GM23338 (cell line): Measurements from ENCODE around the gene FOCAD. TPM values are rescaled to one million over a fixed set of nuclear protein-coding genes. Genes with fewer than 3 reads are reported as not detected.

Source experiments
- ATAC-seq: fragments of 200-7000 bp; cut with Tn5 transposase; 3 replicates; pipeline ENCODE4 v1.9.1; 2020
- DNase-seq: peaks from one replicate; pipeline ENCODE4 v3.0.0-alpha.2; 2015; ENCODE audit warnings: low spot score
- H2AFZ ChIP-seq: fragments of 200-600 bp; sonication (generic); 2 replicates; pipeline ENCODE4 v1.8.0; 2016; ENCODE audit warnings: antibody characterized with exemption, mild to moderate bottlenecking, moderate library complexity
- H3F3A ChIP-seq: fragments of 200-600 bp; sonication (generic); replicated peaks from 2 replicates; pipeline ENCODE4 v1.8.0; 2017; ENCODE audit warnings: antibody characterized with exemption, mixed run types, low read depth
- H3K27ac ChIP-seq: fragments of 200-600 bp; sonication (generic); 2 replicates; pipeline ENCODE4 v1.6.1; 2016; ENCODE audit warnings: low read depth
- H3K27me3 ChIP-seq: fragments of 200-600 bp; sonication (generic); 2 replicates; pipeline ENCODE4 v1.8.0; 2016; ENCODE audit warnings: mild to moderate bottlenecking, mixed run types, moderate library complexity; ENCODE audit not compliant: insufficient read depth
- H3K36me3 ChIP-seq: fragments of 200-600 bp; sonication (generic); 2 replicates; pipeline ENCODE4 v1.8.0; 2016; ENCODE audit warnings: mild to moderate bottlenecking; ENCODE audit not compliant: insufficient read depth
- H3K4me1 ChIP-seq: fragments of 200-600 bp; sonication (generic); 2 replicates; pipeline ENCODE4 v1.8.0; 2016; ENCODE audit warnings: mild to moderate bottlenecking, moderate library complexity; ENCODE audit not compliant: insufficient read depth
- H3K4me2 ChIP-seq: fragments of 200-600 bp; sonication (generic); 2 replicates; pipeline ENCODE4 v1.7.1; 2017; ENCODE audit warnings: mixed run types
- H3K4me3 ChIP-seq: fragments of 200-600 bp; sonication (generic); 2 replicates; pipeline ENCODE4 v1.6.1; 2016; ENCODE audit warnings: mixed run types
- H3K79me2 ChIP-seq: fragments of 200-600 bp; sonication (generic); replicated peaks from 2 replicates; pipeline ENCODE4 v1.8.0; 2017; ENCODE audit warnings: mild to moderate bottlenecking; ENCODE audit not compliant: insufficient read depth
- H3K9me2 ChIP-seq: fragments of 200-600 bp; sonication (generic); 2 replicates; pipeline ENCODE4 v1.8.0; 2017; ENCODE audit not compliant: insufficient read depth
- H4K20me1 ChIP-seq: fragments of 200-600 bp; sonication (generic); replicated peaks from 2 replicates; pipeline ENCODE4 v1.8.0; 2017; ENCODE audit warnings: mild to moderate bottlenecking; ENCODE audit not compliant: insufficient read depth
- H3K27ac Mint-ChIP-seq: 2 replicates; pipeline ENCODE4 v1.8.0; 2020; ENCODE audit warnings: inconsistent platforms, mild to moderate bottlenecking, moderate library complexity, mixed read lengths
- H3K27me3 Mint-ChIP-seq: 3 replicates; pipeline ENCODE4 v1.8.0; 2022; ENCODE audit warnings: low read depth, mild to moderate bottlenecking, moderate library complexity, mixed read lengths, inconsistent platforms; ENCODE audit not compliant: insufficient read depth, poor library complexity
- H3K36me3 Mint-ChIP-seq: 3 replicates; pipeline ENCODE4 v1.8.0; 2021; ENCODE audit warnings: low read depth, mild to moderate bottlenecking, inconsistent platforms, moderate library complexity, mixed read lengths
- H3K4me1 Mint-ChIP-seq: 3 replicates; pipeline ENCODE4 v1.8.0; 2020; ENCODE audit warnings: mild to moderate bottlenecking, inconsistent platforms, mixed read lengths
- H3K4me3 Mint-ChIP-seq: 3 replicates; pipeline ENCODE4 v1.8.0; 2021; ENCODE audit warnings: moderate library complexity, mild to moderate bottlenecking, inconsistent platforms, mixed read lengths
- H3K9me3 Mint-ChIP-seq: 3 replicates; pipeline ENCODE4 v1.8.0; 2020; ENCODE audit warnings: moderate library complexity, mild to moderate bottlenecking, inconsistent platforms, mixed read lengths
- CREB1 ChIP-seq: fragments of 250-450 bp; sonication (Bioruptor Pico); IDR thresholded peaks from 2 replicates; pipeline ENCODE4 v1.5.0; 2020; ENCODE audit warnings: low read depth, mild to moderate bottlenecking, moderate library complexity
- EZH2 ChIP-seq: fragments of 200-600 bp; sonication (generic); IDR thresholded peaks from one replicate; pipeline ENCODE4 v1.8.0; 2017; ENCODE audit warnings: antibody characterized with exemption, mild to moderate bottlenecking, low read depth; ENCODE audit not compliant: unreplicated experiment
- EZH2phosphoT487 ChIP-seq: fragments of 200-600 bp; sonication (generic); IDR thresholded peaks from one replicate; pipeline ENCODE4 v1.8.1; 2018; ENCODE audit warnings: antibody characterized with exemption; ENCODE audit not compliant: unreplicated experiment
- JUNB ChIP-seq: IDR thresholded peaks from one replicate; pipeline ENCODE4 v1.6.1; 2016; ENCODE audit warnings: antibody characterized with exemption; ENCODE audit not compliant: unreplicated experiment
- NANOG ChIP-seq: IDR thresholded peaks from 2 replicates; pipeline ENCODE4 v1.6.1; 2016; ENCODE audit warnings: antibody characterized with exemption, borderline replicate concordance
- POLR2AphosphoS5 ChIP-seq: IDR thresholded peaks from 2 replicates; pipeline ENCODE4 v1.6.1; 2016; ENCODE audit warnings: antibody characterized with exemption, low read depth
- REST ChIP-seq: IDR thresholded peaks from one replicate; pipeline ENCODE4 v1.6.1; 2018; ENCODE audit warnings: antibody characterized with exemption; ENCODE audit not compliant: unreplicated experiment
- STAT1 ChIP-seq: IDR thresholded peaks from one replicate; pipeline ENCODE4 v1.6.1; 2016; ENCODE audit warnings: antibody characterized with exemption; ENCODE audit not compliant: unreplicated experiment
- ZNF114 ChIP-seq: fragments of 250-450 bp; sonication (Bioruptor Pico); IDR thresholded peaks from 2 replicates; pipeline ENCODE4 v1.5.0; 2020; ENCODE audit warnings: mild to moderate bottlenecking, moderate library complexity
- ZNF331 ChIP-seq: fragments of 250-450 bp; sonication (Bioruptor Pico); IDR thresholded peaks from 2 replicates; pipeline ENCODE4 v1.5.0; 2020; ENCODE audit warnings: low read depth, mild to moderate bottlenecking, moderate library complexity
- ZNF462 ChIP-seq: fragments of 250-450 bp; sonication (Bioruptor Pico); IDR thresholded peaks from 2 replicates; pipeline ENCODE4 v1.5.0; 2020; ENCODE audit warnings: mild to moderate bottlenecking, moderate library complexity
- polyA plus RNA-seq: library from polyadenylated mRNA; unstranded; fragments of >200 nt; fragmentation: Nextera tagmentation; extraction: Ambion mirVana; gene quantifications from 2 replicates; pipeline ENCODE4 v1.2.1, GENCODE V29; 2016
- total RNA-seq: library from RNA; depleted of rRNA; stranded (reverse); fragments of >200 nt; shearing (Covaris generic); gene quantifications from 2 replicates; pipeline ENCODE4 v1.2.3, GENCODE V29; 2014
- TF ChIP-seq, protein P1 (sequence below), 2 experiments: fragments of 200-600 bp in 1 of 2; sonication (generic) in 1 of 2; conservative IDR thresholded peaks; 2 replicates each; pipeline versions ENCODE4 v1.5.1 to v1.6.1; 2016 to 2017; ENCODE audit warnings: antibody characterized with exemption in 2 of 2, low read depth in 2 of 2, mild to moderate bottlenecking in 2 of 2, moderate library complexity in 1 of 2
- TF ChIP-seq, protein P2 (sequence below): IDR thresholded peaks from 2 replicates; pipeline ENCODE4 v1.6.1; 2016; ENCODE audit warnings: antibody characterized with exemption

The FOCAD gene
- total and polyA plus RNA-seq, 2 experiments from 2014 or later: 13.7 to 66.5 TPM

DNA sequence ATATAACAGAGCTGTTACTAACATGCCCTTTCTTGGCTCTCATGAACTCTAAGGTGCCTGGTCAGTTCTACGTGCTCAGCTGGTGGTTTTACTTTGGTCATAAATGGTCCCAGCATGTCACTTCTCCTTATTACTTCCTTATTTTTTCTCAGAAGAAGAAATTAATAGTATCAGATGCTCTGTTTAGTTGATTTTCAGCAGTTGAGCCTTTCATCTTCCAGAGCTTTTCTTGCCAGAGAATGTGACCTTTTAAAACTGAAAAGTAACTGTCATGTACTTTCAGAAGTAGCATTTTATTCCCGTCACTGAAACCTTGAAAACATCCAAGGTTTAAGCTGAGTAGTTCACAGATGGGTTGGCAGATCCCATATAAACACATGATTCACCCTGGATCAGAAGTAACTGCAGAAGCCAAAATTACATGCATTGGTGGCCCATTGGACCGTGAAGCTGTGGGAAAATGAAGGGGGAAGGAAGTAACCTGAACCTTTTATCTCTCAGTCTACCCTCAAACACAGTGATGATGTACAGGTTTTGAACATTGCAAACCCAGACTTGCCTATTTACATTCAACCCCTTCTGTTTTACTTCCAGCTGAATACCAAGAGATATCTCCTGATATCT lies 296.9 kb downstream of the FOCAD start:
- no peaks in the 10 kb centered on the region for H3K79me2 ChIP-seq
- H3K9me2 ChIP-seq: no peaks in the 10 kb centered on the region
- TF ChIP-seq JUNB: no peak
- no peak for TF ChIP-seq POLR2AphosphoS5
- no peak for TF ChIP-seq REST
- TF ChIP-seq, protein P1, sequence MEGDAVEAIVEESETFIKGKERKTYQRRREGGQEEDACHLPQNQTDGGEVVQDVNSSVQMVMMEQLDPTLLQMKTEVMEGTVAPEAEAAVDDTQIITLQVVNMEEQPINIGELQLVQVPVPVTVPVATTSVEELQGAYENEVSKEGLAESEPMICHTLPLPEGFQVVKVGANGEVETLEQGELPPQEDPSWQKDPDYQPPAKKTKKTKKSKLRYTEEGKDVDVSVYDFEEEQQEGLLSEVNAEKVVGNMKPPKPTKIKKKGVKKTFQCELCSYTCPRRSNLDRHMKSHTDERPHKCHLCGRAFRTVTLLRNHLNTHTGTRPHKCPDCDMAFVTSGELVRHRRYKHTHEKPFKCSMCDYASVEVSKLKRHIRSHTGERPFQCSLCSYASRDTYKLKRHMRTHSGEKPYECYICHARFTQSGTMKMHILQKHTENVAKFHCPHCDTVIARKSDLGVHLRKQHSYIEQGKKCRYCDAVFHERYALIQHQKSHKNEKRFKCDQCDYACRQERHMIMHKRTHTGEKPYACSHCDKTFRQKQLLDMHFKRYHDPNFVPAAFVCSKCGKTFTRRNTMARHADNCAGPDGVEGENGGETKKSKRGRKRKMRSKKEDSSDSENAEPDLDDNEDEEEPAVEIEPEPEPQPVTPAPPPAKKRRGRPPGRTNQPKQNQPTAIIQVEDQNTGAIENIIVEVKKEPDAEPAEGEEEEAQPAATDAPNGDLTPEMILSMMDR (conservative IDR thresholded peaks at IDR 0.05; ENCODE audit: low read depth in 2 of 2): no peak
- TF ChIP-seq ZNF331: no peak
- no peak for TF ChIP-seq NANOG
- TF ChIP-seq STAT1: no peak
- TF ChIP-seq ZNF462 (CRISPR knock-in tag): no peak
- no peak for TF ChIP-seq EZH2
- TF ChIP-seq CREB1: no peak
- TF ChIP-seq ZNF114 (CRISPR knock-in tag): no peak
- TF ChIP-seq, protein P2, sequence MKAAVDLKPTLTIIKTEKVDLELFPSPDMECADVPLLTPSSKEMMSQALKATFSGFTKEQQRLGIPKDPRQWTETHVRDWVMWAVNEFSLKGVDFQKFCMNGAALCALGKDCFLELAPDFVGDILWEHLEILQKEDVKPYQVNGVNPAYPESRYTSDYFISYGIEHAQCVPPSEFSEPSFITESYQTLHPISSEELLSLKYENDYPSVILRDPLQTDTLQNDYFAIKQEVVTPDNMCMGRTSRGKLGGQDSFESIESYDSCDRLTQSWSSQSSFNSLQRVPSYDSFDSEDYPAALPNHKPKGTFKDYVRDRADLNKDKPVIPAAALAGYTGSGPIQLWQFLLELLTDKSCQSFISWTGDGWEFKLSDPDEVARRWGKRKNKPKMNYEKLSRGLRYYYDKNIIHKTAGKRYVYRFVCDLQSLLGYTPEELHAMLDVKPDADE: no peak
- TF ChIP-seq EZH2phosphoT487: no peak
- Mint-ChIP-seq H3K27ac (no peak overlapping the region), H3K9me3 (no peaks in the 10 kb centered on the region), H3K4me1 (no peaks in the 10 kb centered on the region), H3K36me3 (peaks cover 7% of the 10 kb centered on the region; the same call in 2 of the 3 replicates), H3K4me3 (no peak overlapping the region), H3K27me3 (peaks cover 4% of the 10 kb centered on the region)
- DNase-seq (no peak), ATAC-seq (no peak)
- no peaks in the 10 kb centered on the region for H3K27me3 ChIP-seq
- H3K4me3 ChIP-seq: no peak overlapping the region
- no peaks in the 10 kb centered on the region for H4K20me1 ChIP-seq
- H3K4me1 ChIP-seq: no peaks in the 10 kb centered on the region
- no peak overlapping the region for H3K27ac ChIP-seq
- H3F3A ChIP-seq: no peaks in the 10 kb centered on the region
- no peak overlapping the region for H3K4me2 ChIP-seq
- H3K36me3 ChIP-seq: no peaks in the 10 kb centered on the region
- no peak overlapping the region for H2AFZ ChIP-seq
